HG03575 (cell line): ENCODE results near the gene PAF1.

Source experiments
- ATAC-seq: cut with Tn5 transposase; IDR thresholded peaks from one replicate; pipeline ENCODE4 v1.9.1; 2021; ENCODE audit not compliant: unreplicated experiment, insufficient number of reproducible peaks, low FRiP score; ENCODE audit errors: extremely low read depth

The PAF1 gene

GRCh38 chr19:39419003-39419402 lies 28.1 kb upstream of the PAF1 start:
- no peak for ATAC-seq

GRCh38 chr19:39417463-39418181 lies 26.7 kb upstream of the PAF1 start:
- no peak for ATAC-seq

GRCh38 chr19:39416152-39417120 lies 25.5 kb upstream of the PAF1 start:
- ATAC-seq, result no peak

GRCh38 chr19:39415111-39416046 lies 24.5 kb upstream of the PAF1 start:
- no peak for ATAC-seq

- ATAC-seq, result no peak
Measured at GRCh38 chr19:39413911-39414608, 23.2 kb upstream of the PAF1 start.

- no peak for ATAC-seq
Measured at GRCh38 chr19:39413272-39413910, 22.5 kb upstream of the PAF1 start.

- ATAC-seq, result no peak
Measured at GRCh38 chr19:39412867-39413271, 22.0 kb upstream of the PAF1 start.

GRCh38 chr19:39412100-39412866 lies 21.4 kb upstream of the PAF1 start, which contains the start of gene PLEKHG2:
Gene PLEKHG2 (plus strand): TSS chr19:39412669. CDS start chr19:39414087, 1,418 bp downstream.
- peak; percentile 29 for ATAC-seq

GRCh38 chr19:39411832-39412099 lies 20.9 kb upstream of the PAF1 start:
- peak; percentile 28 for ATAC-seq

GRCh38 chr19:39411081-39411831 lies 20.4 kb upstream of the PAF1 start:
- no peak for ATAC-seq

- ATAC-seq, result no peak
Measured at GRCh38 chr19:39410831-39411080, 19.9 kb upstream of the PAF1 start.

- no peak for ATAC-seq
Measured at GRCh38 chr19:39410017-39410830, 19.3 kb upstream of the PAF1 start.

GRCh38 chr19:39409208-39410016 lies 18.5 kb upstream of the PAF1 start:
- no peak for ATAC-seq

- no peak for ATAC-seq
Measured at GRCh38 chr19:39408392-39409207, 17.7 kb upstream of the PAF1 start.
